ENCODE results near the gene TMEM203.
"Not testable (repeated sequence)": the region's sequence is repeated elsewhere in the genome, so short reads cannot be mapped to it uniquely, and the experiment has no call there.

The TMEM203 gene

GRCh38 chr9:137205126-137206069, at the start of gene TMEM203, which contains the start of gene NDOR1:
TMEM203 (minus strand) TSS chr9:137205648; CDS start chr9:137205414, 234 bp downstream.
NDOR1 (plus strand) TSS chr9:137205700; CDS start chr9:137205778, 78 bp downstream.
- DNase-seq (ENCODE audit: low read depth in 3 of 3), result peak; percentile 93 to 94 (median 94)

DNA sequence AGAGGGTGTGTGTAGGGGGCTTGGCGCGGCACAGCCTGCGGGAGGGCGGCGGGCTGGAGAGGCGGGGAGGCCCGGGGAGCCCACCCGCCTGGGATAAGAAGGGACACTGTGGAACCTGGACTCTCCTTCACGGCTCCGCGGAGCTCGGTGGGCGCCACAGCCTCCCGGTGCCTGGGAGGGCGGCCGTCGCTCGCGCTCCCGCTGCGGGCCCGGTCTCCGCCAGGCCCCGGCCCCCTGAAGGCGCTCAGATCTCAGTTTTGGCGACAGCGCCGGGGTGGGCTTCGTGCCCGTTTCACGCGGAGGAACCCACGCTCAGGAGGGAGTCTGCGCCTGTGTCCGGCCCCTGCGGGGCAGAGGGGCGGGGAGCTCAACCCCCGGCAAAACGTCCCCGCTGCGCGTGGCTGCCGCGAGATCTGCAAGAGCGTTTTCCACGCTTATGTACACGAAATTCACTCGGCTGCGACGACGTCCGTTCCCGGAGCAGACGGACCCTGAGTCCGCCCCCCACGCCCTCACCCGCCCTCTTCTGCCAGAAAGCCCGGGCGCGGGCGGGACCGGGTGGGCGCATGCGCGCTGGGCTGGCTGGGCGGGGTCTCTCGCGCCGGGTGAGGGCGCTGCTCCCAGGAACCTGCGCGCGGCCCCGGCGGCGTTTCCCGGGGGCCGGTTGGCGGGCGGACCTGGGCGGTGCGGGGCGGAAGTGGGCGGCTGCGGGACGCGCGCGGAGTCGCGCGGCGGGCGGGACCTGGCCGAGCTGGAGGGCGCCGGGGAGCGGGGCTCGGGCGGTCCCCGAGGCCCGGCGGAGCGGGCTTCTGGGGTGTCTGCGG, 49.4 kb upstream of the TMEM203 start, which contains the start of gene NELFB:
NELFB (plus strand) TSS at position 704 of the 824 bp plus-strand sequence.
- DNase-seq (ENCODE audit: low read depth in 3 of 3), result peak; percentile 87 to 96 (median 96)

GRCh38 chr9:137253717-137254623, 48.5 kb upstream of the TMEM203 start:
- no peak for DNase-seq (ENCODE audit: low read depth in 3 of 3)

DNA sequence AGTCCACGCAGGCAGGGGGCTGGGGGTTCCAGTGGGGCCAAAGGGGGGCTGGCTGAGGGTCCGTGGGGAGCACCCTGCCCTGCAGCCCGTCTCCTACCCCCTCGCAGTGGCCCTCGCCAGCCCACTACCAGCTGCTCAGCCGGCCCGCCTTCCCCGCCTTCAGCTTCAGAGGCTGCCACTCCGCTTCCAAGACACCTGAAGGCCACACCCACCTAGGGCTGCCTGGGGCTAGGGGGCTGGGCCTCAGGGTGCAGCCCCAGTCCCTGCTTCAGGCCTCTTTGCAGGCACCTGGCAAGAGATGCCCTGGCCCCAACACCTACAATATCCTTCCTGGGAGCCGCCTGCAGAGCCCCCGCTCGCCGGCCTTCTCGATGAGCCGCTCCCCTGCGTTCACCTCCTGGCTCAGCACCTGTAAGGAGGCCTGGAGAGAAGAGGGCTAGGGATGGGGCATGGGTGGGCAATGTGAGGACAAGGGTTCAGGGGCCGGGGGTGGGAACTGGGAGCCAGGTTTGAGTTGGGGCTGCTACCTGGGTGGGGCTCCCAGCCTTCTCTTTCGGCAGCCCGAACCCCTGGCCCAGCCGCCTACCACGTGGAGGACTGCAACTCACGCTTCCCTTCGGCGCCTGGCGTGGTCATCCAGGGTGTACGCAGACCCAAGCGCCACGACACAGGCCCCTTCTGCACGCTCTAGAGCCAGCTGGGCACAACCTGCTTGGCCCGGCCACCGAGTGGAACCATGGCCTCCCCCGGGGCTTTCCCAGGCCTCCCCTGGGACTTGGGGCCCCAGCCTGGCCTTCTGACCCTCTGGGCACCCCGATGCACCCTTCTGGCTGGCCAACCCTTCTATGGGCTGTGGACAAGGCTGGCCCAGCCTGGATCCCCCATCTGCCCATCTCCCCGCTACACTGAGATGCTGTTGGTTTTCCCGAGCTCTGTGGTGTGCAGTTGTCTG, 47.4 kb upstream of the TMEM203 start:
- no peak for DNase-seq (ENCODE audit: low read depth in 3 of 3)

GRCh38 chr9:137251490-137252268, 46.2 kb upstream of the TMEM203 start:
- DNase-seq (ENCODE audit: low read depth in 3 of 3), result no peak

GRCh38 chr9:137251194-137251461, 45.7 kb upstream of the TMEM203 start, which contains the start of gene STPG3:
STPG3 (plus strand) TSS chr9:137251286; CDS start chr9:137251287, 1 bp downstream.
- no peak for DNase-seq (ENCODE audit: low read depth in 3 of 3)

GRCh38 chr9:137250329-137251193, 45.1 kb upstream of the TMEM203 start:
- no peak for DNase-seq (ENCODE audit: low read depth in 3 of 3)

DNA sequence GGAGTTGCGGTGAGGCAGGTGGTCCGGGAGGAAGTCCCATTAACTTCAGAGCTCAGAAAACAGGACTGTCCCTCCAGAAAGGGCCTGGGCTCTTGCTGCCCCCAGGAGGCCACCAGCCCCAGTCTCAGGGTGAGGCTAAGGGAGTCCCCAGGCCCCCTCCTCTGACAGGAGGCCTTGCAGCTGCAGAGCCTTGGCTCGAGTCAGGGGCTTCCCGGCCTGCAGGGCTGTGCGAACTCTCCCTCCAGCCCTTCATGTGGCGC, 42.4 kb upstream of the TMEM203 start:
- DNase-seq (ENCODE audit: low read depth in 3 of 3), result no peak

DNA sequence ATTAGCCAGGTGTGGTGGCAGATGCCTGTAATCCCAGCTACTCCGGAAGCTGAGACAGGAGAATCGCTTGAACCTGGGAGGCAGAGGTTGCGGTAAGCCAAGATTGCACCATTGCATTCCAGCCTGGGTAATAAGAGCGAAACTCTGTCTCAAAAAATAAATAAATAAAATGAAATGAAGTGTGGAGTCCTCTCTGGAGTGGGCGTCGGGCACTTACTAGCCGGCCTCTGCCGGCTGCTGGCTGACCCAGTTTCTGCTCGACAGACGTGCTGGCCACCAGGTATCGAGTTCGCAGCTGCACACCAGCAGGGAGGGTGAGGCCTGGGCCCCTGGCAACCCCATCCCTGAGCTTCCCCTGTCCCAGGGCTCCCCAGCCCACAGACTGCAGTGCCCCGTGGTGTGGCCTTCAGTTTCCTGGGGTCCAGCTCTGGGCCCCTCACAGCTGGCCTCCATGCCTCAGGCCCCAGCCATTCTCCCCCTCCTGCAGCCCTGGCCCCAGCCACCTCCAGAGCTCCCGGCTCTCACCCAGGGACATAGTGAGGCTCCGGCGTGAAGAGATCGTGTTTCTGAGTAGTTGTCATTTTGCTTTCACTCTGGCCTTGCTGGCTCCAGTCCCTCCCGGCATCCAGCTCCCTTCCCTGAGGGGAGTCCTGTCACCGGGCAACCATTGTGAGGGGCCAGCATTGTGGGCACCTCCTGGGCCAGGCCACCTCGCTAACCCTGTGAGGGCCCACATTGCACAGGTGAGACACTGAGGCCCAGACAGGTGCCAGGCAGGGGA, 41.9 kb upstream of the TMEM203 start:
- no peak for DNase-seq (ENCODE audit: low read depth in 3 of 3)

DNA sequence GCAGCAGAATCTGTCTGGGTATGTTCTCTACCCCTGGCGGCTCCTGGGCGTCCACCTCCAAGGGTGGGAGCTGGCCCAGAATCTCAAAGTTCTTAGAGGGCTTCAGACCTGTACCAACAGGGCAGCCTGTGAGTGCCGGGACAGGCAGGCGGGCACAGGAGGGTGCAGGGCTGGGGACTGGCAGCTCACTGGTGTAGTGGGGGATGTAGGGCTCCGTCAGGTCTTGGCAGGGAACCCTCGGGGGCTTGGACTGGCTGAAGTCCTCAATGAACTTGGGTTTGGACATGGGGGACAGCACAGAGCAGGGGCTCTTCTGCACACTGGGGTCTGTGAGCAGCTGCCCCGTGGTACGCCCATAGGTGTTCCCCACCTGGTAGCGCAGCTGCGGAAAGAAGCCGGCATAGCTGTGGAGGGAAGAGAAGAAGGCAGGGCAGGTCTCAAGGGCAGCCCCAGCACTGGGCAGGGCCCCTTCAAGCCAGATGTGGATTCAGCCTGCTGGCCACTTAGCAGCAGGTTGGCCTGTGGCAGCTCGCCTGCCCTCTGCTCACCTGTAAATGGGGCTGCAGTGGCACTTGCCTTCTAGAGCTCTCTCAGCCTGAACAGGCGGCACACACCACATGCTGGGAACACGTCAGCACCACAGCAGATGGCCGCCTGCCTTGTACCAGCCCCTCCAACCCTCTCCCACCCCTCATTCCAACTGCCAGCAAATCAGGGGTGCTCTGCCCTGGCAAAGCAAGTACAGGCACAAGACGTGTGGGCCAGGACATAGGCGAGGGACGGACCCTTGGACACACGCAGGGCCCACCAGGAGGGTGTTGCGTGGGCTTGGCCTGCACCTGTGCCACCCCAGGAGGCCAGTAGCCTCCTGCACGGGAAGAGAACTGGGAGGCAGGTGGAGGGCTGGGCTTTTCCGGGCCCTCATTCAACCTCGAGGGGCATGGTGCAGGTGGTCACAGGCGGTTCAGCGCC, 40.3 kb upstream of the TMEM203 start:
- DNase-seq (ENCODE audit: low read depth in 3 of 3), result no peak

DNA sequence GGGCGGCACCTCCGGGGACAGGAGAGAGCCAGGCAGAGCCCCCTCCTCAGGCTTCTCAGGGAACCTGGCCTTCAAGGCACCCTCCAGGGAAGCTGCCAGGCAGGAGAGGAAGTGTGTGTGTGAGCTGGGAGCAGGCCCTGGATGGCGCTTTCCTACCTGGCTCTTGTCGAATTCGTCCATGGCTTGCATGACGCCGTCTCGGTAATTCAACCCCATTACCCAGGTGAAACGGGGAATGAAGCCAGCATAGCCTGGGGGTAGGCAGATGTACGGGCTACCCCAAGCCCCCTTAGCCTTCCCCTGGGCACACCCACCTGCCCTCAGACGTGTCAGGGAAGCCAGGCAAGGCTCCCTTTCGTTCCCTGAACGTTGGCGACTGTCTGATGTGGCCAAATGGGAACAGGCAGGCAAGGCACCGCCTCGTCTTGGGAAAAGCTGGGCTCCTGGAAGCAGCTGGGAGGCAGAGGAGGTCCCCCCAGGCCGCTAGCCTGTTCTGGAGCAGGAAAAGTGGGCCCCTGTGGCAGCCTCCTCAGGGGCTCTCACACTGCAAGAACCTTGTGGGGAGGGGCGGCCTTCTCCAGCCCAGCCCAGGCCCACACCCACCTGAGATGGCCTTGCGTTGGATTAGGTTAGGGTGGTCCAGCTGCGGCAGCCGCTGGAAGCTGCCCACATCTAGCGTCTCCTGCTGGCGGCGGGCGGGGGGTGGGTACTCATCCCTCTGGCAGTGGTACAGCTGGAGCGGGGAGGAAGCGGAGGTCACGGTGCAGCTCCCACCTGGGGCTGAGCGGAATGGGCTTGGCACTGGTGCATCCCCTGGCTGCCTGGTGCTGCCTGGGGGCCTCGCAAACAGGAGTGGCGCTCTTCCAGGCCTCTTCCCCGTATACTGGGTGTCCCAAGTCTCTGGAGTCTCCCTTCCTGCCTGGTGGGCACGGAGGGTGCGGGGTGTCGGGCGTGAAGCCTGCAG, 39.3 kb upstream of the TMEM203 start:
- peak in 1 of 3 experiments; percentile 24 for DNase-seq (ENCODE audit: low read depth in 3 of 3)

GRCh38 chr9:137243626-137244485, 38.4 kb upstream of the TMEM203 start:
- DNase-seq (ENCODE audit: low read depth in 3 of 3), result peak in 1 of 3 experiments; percentile 27

DNA sequence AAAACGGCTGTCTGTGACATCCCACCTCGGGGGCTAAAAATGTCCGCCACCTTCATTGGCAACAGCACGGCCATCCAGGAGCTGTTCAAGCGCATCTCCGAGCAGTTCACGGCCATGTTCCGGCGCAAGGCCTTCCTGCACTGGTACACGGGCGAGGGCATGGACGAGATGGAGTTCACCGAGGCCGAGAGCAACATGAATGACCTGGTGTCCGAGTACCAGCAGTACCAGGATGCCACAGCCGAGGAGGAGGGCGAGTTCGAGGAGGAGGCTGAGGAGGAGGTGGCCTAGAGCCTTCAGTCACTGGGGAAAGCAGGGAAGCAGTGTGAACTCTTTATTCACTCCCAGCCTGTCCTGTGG, 37.8 kb upstream of the TMEM203 start:
- not testable (repeated sequence) for DNase-seq (ENCODE audit: low read depth in 3 of 3)
